Glutamatergic neuron (in vitro differentiated cells): ENCODE data around the gene STXBP6. TPM values are rescaled to one million over a fixed set of nuclear protein-coding genes. Genes with fewer than 3 reads are reported as not detected.

ENCODE experiments used
- DNase-seq: peaks from one replicate; pipeline ENCODE4 v3.0.0; 2022
- H3K27ac Mint-ChIP-seq: one replicate; pipeline ENCODE4 v1.8.0; 2020; ENCODE audit warnings: mild to moderate bottlenecking, mixed read lengths, inconsistent platforms; ENCODE audit not compliant: unreplicated experiment
- H3K27me3 Mint-ChIP-seq: one replicate; pipeline ENCODE4 v1.8.0; 2020; ENCODE audit warnings: mild to moderate bottlenecking, moderate library complexity, mixed read lengths, inconsistent platforms; ENCODE audit not compliant: unreplicated experiment
- H3K36me3 Mint-ChIP-seq: one replicate; pipeline ENCODE4 v1.8.0; 2020; ENCODE audit warnings: mild to moderate bottlenecking, mixed read lengths, inconsistent platforms; ENCODE audit not compliant: unreplicated experiment
- H3K4me1 Mint-ChIP-seq: one replicate; pipeline ENCODE4 v1.8.0; 2020; ENCODE audit warnings: mild to moderate bottlenecking, low read depth, mixed read lengths, inconsistent platforms; ENCODE audit not compliant: unreplicated experiment
- H3K4me3 Mint-ChIP-seq: one replicate; pipeline ENCODE4 v1.8.0; 2020; ENCODE audit warnings: mild to moderate bottlenecking, mixed read lengths, inconsistent platforms; ENCODE audit not compliant: unreplicated experiment
- H3K9me3 Mint-ChIP-seq: one replicate; pipeline ENCODE4 v1.8.0; 2020; ENCODE audit warnings: mild to moderate bottlenecking, moderate library complexity, mixed read lengths, inconsistent platforms; ENCODE audit not compliant: unreplicated experiment
- total RNA-seq: library from RNA; stranded (reverse); fragmentation: NEBNext Ultra II Directional; extraction: Animal tissue kit (Norgen Biotek cat#: 25700); gene quantifications from one replicate; pipeline ENCODE4 v1.2.1, GENCODE V29; 2021; ENCODE audit not compliant: unreplicated experiment
- TF ChIP-seq, protein P1 (sequence below): fragments of 200-600 bp; sonication (generic); IDR thresholded peaks from one replicate; pipeline ENCODE4 v1.5.0; 2021; ENCODE audit not compliant: partially characterized antibody, unreplicated experiment

The STXBP6 gene
- total RNA-seq, 1 donor from 2014 or later: 0.49 TPM

DNA sequence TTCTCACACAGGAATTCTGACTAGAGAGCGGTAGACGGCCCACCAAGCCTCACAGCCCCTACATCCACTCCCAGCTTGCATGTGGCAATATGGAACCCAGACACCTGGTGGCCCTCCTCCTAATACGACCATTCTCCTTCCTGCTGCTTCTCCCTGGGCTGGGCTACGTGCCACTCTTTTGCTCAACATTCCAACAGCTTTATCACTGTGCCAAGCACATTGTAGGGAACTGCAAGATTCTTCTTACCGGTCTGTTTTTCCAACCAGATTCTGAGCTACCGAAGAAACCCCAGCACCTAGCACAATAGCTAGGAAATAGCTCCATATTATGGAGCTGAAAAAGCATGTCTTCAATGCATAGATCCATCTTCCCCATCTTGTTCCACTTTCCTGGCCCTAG lies 58.1 kb downstream of the STXBP6 start:
- H3K36me3 Mint-ChIP-seq: no peaks in the 10 kb centered on the region
- no peaks in the 10 kb centered on the region for H3K27me3 Mint-ChIP-seq
- DNase-seq: no peak
- TF ChIP-seq, protein P1, sequence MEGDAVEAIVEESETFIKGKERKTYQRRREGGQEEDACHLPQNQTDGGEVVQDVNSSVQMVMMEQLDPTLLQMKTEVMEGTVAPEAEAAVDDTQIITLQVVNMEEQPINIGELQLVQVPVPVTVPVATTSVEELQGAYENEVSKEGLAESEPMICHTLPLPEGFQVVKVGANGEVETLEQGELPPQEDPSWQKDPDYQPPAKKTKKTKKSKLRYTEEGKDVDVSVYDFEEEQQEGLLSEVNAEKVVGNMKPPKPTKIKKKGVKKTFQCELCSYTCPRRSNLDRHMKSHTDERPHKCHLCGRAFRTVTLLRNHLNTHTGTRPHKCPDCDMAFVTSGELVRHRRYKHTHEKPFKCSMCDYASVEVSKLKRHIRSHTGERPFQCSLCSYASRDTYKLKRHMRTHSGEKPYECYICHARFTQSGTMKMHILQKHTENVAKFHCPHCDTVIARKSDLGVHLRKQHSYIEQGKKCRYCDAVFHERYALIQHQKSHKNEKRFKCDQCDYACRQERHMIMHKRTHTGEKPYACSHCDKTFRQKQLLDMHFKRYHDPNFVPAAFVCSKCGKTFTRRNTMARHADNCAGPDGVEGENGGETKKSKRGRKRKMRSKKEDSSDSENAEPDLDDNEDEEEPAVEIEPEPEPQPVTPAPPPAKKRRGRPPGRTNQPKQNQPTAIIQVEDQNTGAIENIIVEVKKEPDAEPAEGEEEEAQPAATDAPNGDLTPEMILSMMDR: no peak
- no peak overlapping the region for H3K4me3 Mint-ChIP-seq
- H3K27ac Mint-ChIP-seq: no peak overlapping the region
- no peaks in the 10 kb centered on the region for H3K4me1 Mint-ChIP-seq
- no peaks in the 10 kb centered on the region for H3K9me3 Mint-ChIP-seq

DNA sequence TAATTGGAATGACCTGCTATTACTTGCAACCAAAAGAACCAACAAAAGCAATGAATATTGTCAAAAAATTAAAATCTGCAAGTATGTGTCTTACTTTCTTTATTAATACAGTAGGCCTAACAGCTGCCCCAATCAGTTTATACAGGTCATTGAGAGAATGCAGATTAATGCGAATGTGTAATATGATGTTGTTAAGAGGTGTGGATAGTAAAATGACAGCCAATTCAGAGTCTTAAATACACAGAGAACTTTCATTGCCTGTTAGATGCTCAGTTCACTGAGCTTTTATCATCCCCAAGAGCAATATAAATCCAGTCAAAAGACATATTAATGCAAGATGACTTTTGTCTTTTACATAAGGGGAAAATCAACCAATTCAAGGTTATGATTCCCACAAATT lies 58.7 kb downstream of the STXBP6 start:
- Mint-ChIP-seq H3K4me1 (no peaks in the 10 kb centered on the region), H3K27ac (no peak overlapping the region), H3K36me3 (no peaks in the 10 kb centered on the region), H3K4me3 (no peak overlapping the region), H3K9me3 (no peaks in the 10 kb centered on the region), H3K27me3 (no peaks in the 10 kb centered on the region)
- no peak for DNase-seq
- TF ChIP-seq, protein P1: no peak

DNA sequence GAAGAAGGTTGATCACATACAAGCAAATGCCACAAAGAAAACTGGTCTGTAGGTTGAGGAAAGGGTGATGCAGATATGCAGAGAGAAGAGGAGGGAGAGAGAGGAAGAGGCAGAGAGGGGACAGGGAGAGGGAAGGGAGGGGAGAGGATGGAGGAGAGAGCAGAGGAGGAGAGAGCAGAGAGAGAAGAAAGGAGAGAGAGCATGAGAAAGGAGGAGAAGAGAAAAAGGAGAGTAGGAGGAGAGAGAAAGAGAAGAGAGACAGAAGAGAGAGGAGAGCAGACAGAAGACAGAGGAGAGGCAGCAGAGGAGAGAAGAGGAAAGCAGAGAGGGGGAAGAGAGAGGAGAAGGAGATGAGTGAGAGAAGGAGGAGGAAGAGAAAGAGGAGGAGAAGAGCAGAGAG lies 59.2 kb downstream of the STXBP6 start:
- Mint-ChIP-seq H3K27ac (no peak overlapping the region), H3K4me3 (no peak overlapping the region), H3K4me1 (no peaks in the 10 kb centered on the region), H3K27me3 (no peaks in the 10 kb centered on the region), H3K36me3 (no peaks in the 10 kb centered on the region), H3K9me3 (no peaks in the 10 kb centered on the region)
- DNase-seq: no peak
- TF ChIP-seq, protein P1: no peak

DNA sequence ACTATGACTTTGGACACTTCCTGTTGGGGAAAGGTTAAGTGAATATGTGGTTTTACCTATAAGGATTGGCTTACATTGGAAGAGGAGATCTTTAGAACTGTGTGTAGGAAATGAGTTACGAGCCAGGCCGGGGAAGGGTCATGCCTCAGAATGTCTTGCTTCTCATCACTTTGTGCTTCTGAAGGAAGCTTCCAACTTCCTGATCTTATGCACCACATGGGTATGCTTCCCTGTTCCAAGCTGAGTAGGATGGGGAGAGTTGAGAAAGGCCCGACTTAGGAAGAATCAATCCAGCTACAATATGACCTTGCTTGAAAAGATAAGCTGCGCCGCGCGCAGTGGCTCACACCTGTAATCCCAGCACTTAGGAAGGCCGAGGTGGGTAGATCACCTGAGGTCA lies 59.9 kb downstream of the STXBP6 start:
- H3K27ac Mint-ChIP-seq: no peak overlapping the region
- DNase-seq: no peak
- TF ChIP-seq, protein P1: no peak
- no peaks in the 10 kb centered on the region for H3K27me3 Mint-ChIP-seq
- no peaks in the 10 kb centered on the region for H3K4me1 Mint-ChIP-seq
- no peaks in the 10 kb centered on the region for H3K9me3 Mint-ChIP-seq
- no peak overlapping the region for H3K4me3 Mint-ChIP-seq
- no peaks in the 10 kb centered on the region for H3K36me3 Mint-ChIP-seq

DNA sequence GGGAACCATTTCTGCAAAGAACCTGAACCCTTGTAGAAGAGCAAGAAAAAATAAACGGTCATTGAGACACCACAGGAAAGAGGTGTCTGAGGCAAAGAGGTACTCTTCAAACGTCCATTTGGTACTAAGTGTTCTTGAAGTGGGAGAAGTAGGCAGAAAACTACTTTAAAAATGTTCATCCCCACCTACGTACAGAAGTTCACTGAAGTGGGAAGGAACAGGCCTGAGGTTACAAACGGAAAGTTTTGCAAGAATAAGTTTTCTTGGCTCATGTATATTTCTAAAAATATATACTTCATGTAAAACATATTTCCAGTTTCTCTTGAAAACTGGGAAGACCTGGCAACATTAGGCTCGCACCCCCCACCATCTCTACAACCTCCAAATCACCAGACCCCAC lies 61.2 kb downstream of the STXBP6 start:
- TF ChIP-seq, protein P1: no peak
- H3K36me3 Mint-ChIP-seq: no peaks in the 10 kb centered on the region
- no peak for DNase-seq

More for the DNA sequence above, 61.2 kb downstream of the STXBP6 start:
- no peaks in the 10 kb centered on the region for H3K27me3 Mint-ChIP-seq
- no peak overlapping the region for H3K27ac Mint-ChIP-seq
- H3K9me3 Mint-ChIP-seq: no peaks in the 10 kb centered on the region
- H3K4me3 Mint-ChIP-seq: no peak overlapping the region
- H3K4me1 Mint-ChIP-seq: no peaks in the 10 kb centered on the region
